GM23338 (cell line): Measurements from ENCODE around the gene CACHD1.

ENCODE experiments used
- CREB1 ChIP-seq: fragments of 250-450 bp; sonication (Bioruptor Pico); IDR thresholded peaks from 2 replicates; pipeline ENCODE4 v1.5.0; 2020; ENCODE audit warnings: low read depth, mild to moderate bottlenecking, moderate library complexity
- CTCF ChIP-seq, 2 experiments: fragments of 200-600 bp in 1 of 2; sonication (generic) in 1 of 2; conservative IDR thresholded peaks; 2 replicates each; pipeline versions ENCODE4 v1.5.1 to v1.6.1; 2016 to 2017; ENCODE audit warnings: antibody characterized with exemption in 2 of 2, low read depth in 2 of 2, mild to moderate bottlenecking in 2 of 2, moderate library complexity in 1 of 2
- EZH2phosphoT487 ChIP-seq: fragments of 200-600 bp; sonication (generic); IDR thresholded peaks from one replicate; pipeline ENCODE4 v1.8.1; 2018; ENCODE audit warnings: antibody characterized with exemption; ENCODE audit not compliant: unreplicated experiment
- POLR2AphosphoS5 ChIP-seq: IDR thresholded peaks from 2 replicates; pipeline ENCODE4 v1.6.1; 2016; ENCODE audit warnings: antibody characterized with exemption, low read depth
- TF ChIP-seq, protein P1 (sequence below): IDR thresholded peaks from one replicate; pipeline ENCODE4 v1.6.1; 2018; ENCODE audit warnings: antibody characterized with exemption; ENCODE audit not compliant: unreplicated experiment

DNA sequence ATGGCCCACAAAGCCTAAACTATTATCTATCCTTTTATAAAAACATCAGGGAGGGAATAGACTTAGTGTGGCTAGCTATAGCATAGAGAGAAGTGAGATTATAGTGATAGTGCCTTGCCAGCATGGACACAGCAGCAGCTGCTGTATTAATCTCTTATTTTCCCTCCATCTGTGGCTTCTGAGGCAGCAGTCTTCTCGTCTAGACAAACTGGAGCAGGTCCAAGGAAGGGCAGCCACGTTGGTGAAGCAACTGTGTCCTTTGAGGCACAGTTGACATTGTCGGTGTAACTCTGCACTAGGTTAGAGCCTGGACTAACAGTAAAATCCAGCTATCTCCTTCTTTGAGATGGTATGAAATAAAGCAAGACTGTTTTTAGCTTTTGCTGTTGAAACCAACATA is 131.3 kb downstream of the CACHD1 start:
- TF ChIP-seq CTCF (conservative IDR thresholded peaks at IDR 0.05; ENCODE audit: low read depth in 2 of 2), result no peak
- TF ChIP-seq POLR2AphosphoS5, result no peak
- TF ChIP-seq, protein P1, sequence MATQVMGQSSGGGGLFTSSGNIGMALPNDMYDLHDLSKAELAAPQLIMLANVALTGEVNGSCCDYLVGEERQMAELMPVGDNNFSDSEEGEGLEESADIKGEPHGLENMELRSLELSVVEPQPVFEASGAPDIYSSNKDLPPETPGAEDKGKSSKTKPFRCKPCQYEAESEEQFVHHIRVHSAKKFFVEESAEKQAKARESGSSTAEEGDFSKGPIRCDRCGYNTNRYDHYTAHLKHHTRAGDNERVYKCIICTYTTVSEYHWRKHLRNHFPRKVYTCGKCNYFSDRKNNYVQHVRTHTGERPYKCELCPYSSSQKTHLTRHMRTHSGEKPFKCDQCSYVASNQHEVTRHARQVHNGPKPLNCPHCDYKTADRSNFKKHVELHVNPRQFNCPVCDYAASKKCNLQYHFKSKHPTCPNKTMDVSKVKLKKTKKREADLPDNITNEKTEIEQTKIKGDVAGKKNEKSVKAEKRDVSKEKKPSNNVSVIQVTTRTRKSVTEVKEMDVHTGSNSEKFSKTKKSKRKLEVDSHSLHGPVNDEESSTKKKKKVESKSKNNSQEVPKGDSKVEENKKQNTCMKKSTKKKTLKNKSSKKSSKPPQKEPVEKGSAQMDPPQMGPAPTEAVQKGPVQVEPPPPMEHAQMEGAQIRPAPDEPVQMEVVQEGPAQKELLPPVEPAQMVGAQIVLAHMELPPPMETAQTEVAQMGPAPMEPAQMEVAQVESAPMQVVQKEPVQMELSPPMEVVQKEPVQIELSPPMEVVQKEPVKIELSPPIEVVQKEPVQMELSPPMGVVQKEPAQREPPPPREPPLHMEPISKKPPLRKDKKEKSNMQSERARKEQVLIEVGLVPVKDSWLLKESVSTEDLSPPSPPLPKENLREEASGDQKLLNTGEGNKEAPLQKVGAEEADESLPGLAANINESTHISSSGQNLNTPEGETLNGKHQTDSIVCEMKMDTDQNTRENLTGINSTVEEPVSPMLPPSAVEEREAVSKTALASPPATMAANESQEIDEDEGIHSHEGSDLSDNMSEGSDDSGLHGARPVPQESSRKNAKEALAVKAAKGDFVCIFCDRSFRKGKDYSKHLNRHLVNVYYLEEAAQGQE, result no peak
- TF ChIP-seq EZH2phosphoT487, result no peak
- no peak for TF ChIP-seq CREB1 (CRISPR knock-in tag)
